SK-N-SH treated with all-trans-retinoic acid at 6 μM for 48 hours (cell line): ENCODE data around the gene C1orf115.
A peak's percentile ranks its signal among the peaks of the same experiment; 100 is the strongest.

ENCODE experiments used
- ATAC-seq: fragments of 200-7000 bp; cut with Tn5 transposase; 3 replicates; pipeline ENCODE4 v1.9.1; 2020; ENCODE audit warnings: mild to moderate bottlenecking, moderate library complexity
- ARNTL ChIP-seq: fragments of 450-650 bp; formaldehyde crosslinking; IDR thresholded peaks from 2 replicates; pipeline ENCODE4 v1.5.0; 2020; ENCODE audit warnings: low read depth, mild to moderate bottlenecking, moderate library complexity, borderline replicate concordance
- BACH2 ChIP-seq: fragments of 250-450 bp; sonication (Bioruptor Pico); IDR thresholded peaks from 2 replicates; pipeline ENCODE4 v1.9.0; 2021; ENCODE audit warnings: mild to moderate bottlenecking, borderline replicate concordance
- CREB5 ChIP-seq: fragments of 250-450 bp; sonication (Bioruptor Pico); IDR thresholded peaks from 2 replicates; pipeline ENCODE4 v1.5.1; 2020; ENCODE audit warnings: low read depth, mild to moderate bottlenecking, moderate library complexity
- CSDC2 ChIP-seq: fragments of 250-450 bp; sonication (Bioruptor Pico); IDR thresholded peaks from 2 replicates; pipeline ENCODE4 v1.5.0; 2020; ENCODE audit warnings: mild to moderate bottlenecking, moderate library complexity
- CSRNP3 ChIP-seq: fragments of 250-450 bp; sonication (Bioruptor Pico); IDR thresholded peaks from 2 replicates; pipeline ENCODE4 v1.5.1; 2021; ENCODE audit warnings: mild to moderate bottlenecking, moderate library complexity
- ESRRG ChIP-seq: fragments of 250-450 bp; sonication (Bioruptor Pico); IDR thresholded peaks from 2 replicates; pipeline ENCODE4 v1.6.1; 2021; ENCODE audit warnings: mild to moderate bottlenecking
- GLIS3 ChIP-seq: fragments of 250-450 bp; sonication (Bioruptor Pico); IDR thresholded peaks from 2 replicates; pipeline ENCODE4 v1.5.0; 2020; ENCODE audit warnings: mild to moderate bottlenecking, moderate library complexity
- OSR1 ChIP-seq: fragments of 250-450 bp; sonication (Bioruptor Pico); IDR thresholded peaks from 2 replicates; pipeline ENCODE4 v1.8.0; 2022; ENCODE audit warnings: moderate library complexity, mild to moderate bottlenecking, inconsistent platforms
- PATZ1 ChIP-seq: fragments of 250-450 bp; sonication (Bioruptor Pico); IDR thresholded peaks from 2 replicates; pipeline ENCODE4 v1.8.0; 2020; ENCODE audit warnings: mild to moderate bottlenecking, moderate library complexity, borderline replicate concordance
- POU6F1 ChIP-seq: fragments of 250-450 bp; sonication (Bioruptor Pico); IDR thresholded peaks from 2 replicates; pipeline ENCODE4 v1.8.0; 2021; ENCODE audit warnings: low read depth, mild to moderate bottlenecking, moderate library complexity, borderline replicate concordance
- PPARA ChIP-seq: fragments of 250-450 bp; sonication (Bioruptor Pico); IDR thresholded peaks from 2 replicates; pipeline ENCODE4 v1.5.0; 2020; ENCODE audit warnings: mild to moderate bottlenecking, borderline replicate concordance
- SNAI2 ChIP-seq: fragments of 250-450 bp; sonication (Bioruptor Pico); IDR thresholded peaks from 2 replicates; pipeline ENCODE4 v1.5.0; 2020; ENCODE audit warnings: mild to moderate bottlenecking, moderate library complexity
- TCF4 ChIP-seq: fragments of 250-450 bp; sonication (Bioruptor Pico); IDR thresholded peaks from 2 replicates; pipeline ENCODE4 v1.8.0; 2021; ENCODE audit warnings: mild to moderate bottlenecking, moderate library complexity, borderline replicate concordance
- TOX ChIP-seq: fragments of 250-450 bp; sonication (Bioruptor Pico); IDR thresholded peaks from 2 replicates; pipeline ENCODE4 v1.8.0; 2021; ENCODE audit warnings: mild to moderate bottlenecking, moderate library complexity, borderline replicate concordance
- TSHZ2 ChIP-seq: fragments of 250-450 bp; sonication (Bioruptor Pico); IDR thresholded peaks from 2 replicates; pipeline ENCODE4 v1.5.0; 2020; ENCODE audit warnings: mild to moderate bottlenecking, moderate library complexity
- ZC3H10 ChIP-seq: fragments of 250-450 bp; sonication (Bioruptor Pico); IDR thresholded peaks from 2 replicates; pipeline ENCODE4 v1.5.1; 2021; ENCODE audit warnings: mild to moderate bottlenecking, moderate library complexity
- ZFP3 ChIP-seq: fragments of 250-450 bp; sonication (Bioruptor Pico); IDR thresholded peaks from 2 replicates; pipeline ENCODE4 v1.5.0; 2020; ENCODE audit warnings: mild to moderate bottlenecking, moderate library complexity
- ZNF565 ChIP-seq: fragments of 450-650 bp; formaldehyde crosslinking; conservative IDR thresholded peaks from 2 replicates; pipeline ENCODE4 v1.5.0; 2020; ENCODE audit warnings: low read depth, mild to moderate bottlenecking, moderate library complexity
- ZNF8 ChIP-seq: fragments of 450-650 bp; formaldehyde crosslinking; IDR thresholded peaks from 2 replicates; pipeline ENCODE4 v1.5.0; 2020; ENCODE audit warnings: mild to moderate bottlenecking, moderate library complexity

Gene C1orf115

GRCh38 chr1:220690140-220691052 is at the start of gene C1orf115:
Gene C1orf115, plus strand, starts transcription at chr1:220690363. Its CDS starts 40 bp downstream, at chr1:220690403.
- TF ChIP-seq TSHZ2 (CRISPR knock-in tag) (0 out of 2 replicates have a peak, but pooled peaks have one; percentile 37), PPARA (CRISPR knock-in tag) (no peak), ARNTL (CRISPR knock-in tag) (no peak)
- peak; percentile 97 for ATAC-seq

GRCh38 chr1:220642285-220642684 is 47.9 kb upstream of the C1orf115 start:
- no peak for ATAC-seq
- TF ChIP-seq PATZ1: no peak
- TF ChIP-seq SNAI2 (CRISPR knock-in tag): no peak
- TF ChIP-seq ZFP3 (CRISPR knock-in tag): no peak
- TF ChIP-seq POU6F1 (CRISPR knock-in tag): no peak
- TF ChIP-seq OSR1 (CRISPR knock-in tag): no peak
- TF ChIP-seq TCF4: no peak

- no peak for ATAC-seq
- no peak for TF ChIP-seq ARNTL (CRISPR knock-in tag)
- no peak for TF ChIP-seq ESRRG (CRISPR knock-in tag)
- no peak for TF ChIP-seq PATZ1
- TF ChIP-seq CREB5 (CRISPR knock-in tag): no peak
- no peak for TF ChIP-seq TSHZ2 (CRISPR knock-in tag)
- TF ChIP-seq GLIS3 (CRISPR knock-in tag): no peak
- no peak for TF ChIP-seq POU6F1 (CRISPR knock-in tag)
- no peak for TF ChIP-seq CSDC2
- no peak for TF ChIP-seq CSRNP3
- TF ChIP-seq PPARA (CRISPR knock-in tag): no peak
- TF ChIP-seq ZC3H10 (CRISPR knock-in tag): no peak
- no peak for TF ChIP-seq TOX (CRISPR knock-in tag)
- no peak for TF ChIP-seq ZFP3 (CRISPR knock-in tag)
- no peak for TF ChIP-seq SNAI2 (CRISPR knock-in tag)
- no peak for TF ChIP-seq BACH2 (CRISPR knock-in tag)
- TF ChIP-seq ZNF8: no peak
- TF ChIP-seq TCF4: no peak
- TF ChIP-seq ZNF565 (CRISPR knock-in tag): no peak
Observed at GRCh38 chr1:220652995-220653394, 37.2 kb upstream of the C1orf115 start.
